ENCODE results near the gene PHETA1. TPM values are rescaled to one million over a fixed set of nuclear protein-coding genes. Genes with fewer than 3 reads are reported as not detected.

The PHETA1 gene
- polyA plus RNA-seq, 1 experiment = 3.5 TPM

GRCh38 chr12:111319600-111320257 is 49.2 kb downstream of the PHETA1 start:
- Histone ChIP-seq H3K4me3 (ENCODE audit: low read depth, low read length) (no peak overlapping the region), H3K9me3 (ENCODE audit: control insufficient read depth, insufficient read depth, low read length) (no peaks in the 10 kb centered on the region), H3K27ac (ENCODE audit: low read depth, low read length) (no peak overlapping the region), H3K27me3 (ENCODE audit: control insufficient read depth, insufficient read depth, low read length) (peaks cover 4% of the 10 kb centered on the region)
- POLR2A ChIA-PET = no interaction called here
- no peak for DNase-seq (ENCODE audit: low read depth, low spot score)
- TF ChIP-seq CTCF (IDR thresholded peaks at IDR 0.05; ENCODE audit: low read depth, low read length) = no peak
- CTCF ChIA-PET = interaction anchor here (1.4 kb wide), 1 partner anchor 20 kb away, joined by 6 read pairs; no protein-coding TSS in a partner anchor

GRCh38 chr12:111318450-111318849 is 50.4 kb downstream of the PHETA1 start:
- CTCF ChIA-PET = interaction anchor here (1.4 kb wide), 1 partner anchor 19 kb away, joined by 6 read pairs; no protein-coding TSS in a partner anchor
- no peak for DNase-seq (ENCODE audit: low read depth, low spot score)
- no peak for TF ChIP-seq CTCF (IDR thresholded peaks at IDR 0.05; ENCODE audit: low read depth, low read length)
- Histone ChIP-seq H3K9me3 (ENCODE audit: control insufficient read depth, insufficient read depth, low read length) (no peaks in the 10 kb centered on the region), H3K27ac (ENCODE audit: low read depth, low read length) (no peak overlapping the region), H3K27me3 (ENCODE audit: control insufficient read depth, insufficient read depth, low read length) (peaks cover 4% of the 10 kb centered on the region), H3K4me3 (ENCODE audit: low read depth, low read length) (no peak overlapping the region)
- POLR2A ChIA-PET = no interaction called here

GRCh38 chr12:111316671-111317070 is 52.2 kb downstream of the PHETA1 start:
- CTCF ChIA-PET = interaction anchor here (1.7 kb wide), 1 partner anchor 13 kb away, joined by 7 read pairs; no protein-coding TSS in a partner anchor
- no peak for TF ChIP-seq CTCF (IDR thresholded peaks at IDR 0.05; ENCODE audit: low read depth, low read length)
- no peaks in the 10 kb centered on the region for H3K9me3 ChIP-seq (ENCODE audit: control insufficient read depth, insufficient read depth, low read length)
- no peak overlapping the region for H3K4me3 ChIP-seq (ENCODE audit: low read depth, low read length)
- no peak for DNase-seq (ENCODE audit: low read depth, low spot score)
- POLR2A ChIA-PET = no interaction called here
- H3K27ac ChIP-seq (ENCODE audit: low read depth, low read length) = no peak overlapping the region
- H3K27me3 ChIP-seq (ENCODE audit: control insufficient read depth, insufficient read depth, low read length) = peaks cover 4% of the 10 kb centered on the region

- ChIA-PET POLR2A (no interaction called here), CTCF (interaction anchor here (0.9 to 1.7 kb wide), 5 partner anchors 8 to 172 kb away, joined by 3 to 7 read pairs (median 5); no protein-coding TSS in a partner anchor)
- DNase-seq (ENCODE audit: low read depth, low spot score) = no peak
- Histone ChIP-seq H3K9me3 (ENCODE audit: control insufficient read depth, insufficient read depth, low read length) (no peaks in the 10 kb centered on the region; the same call in 1 of the 2 replicates), H3K27me3 (ENCODE audit: control insufficient read depth, insufficient read depth, low read length) (peaks cover 6% of the 10 kb centered on the region), H3K27ac (ENCODE audit: low read depth, low read length) (no peak overlapping the region), H3K4me3 (ENCODE audit: low read depth, low read length) (no peak overlapping the region)
- no peak for TF ChIP-seq CTCF (IDR thresholded peaks at IDR 0.05; ENCODE audit: low read depth, low read length)
Measured at GRCh38 chr12:111314953-111315539, 53.8 kb downstream of the PHETA1 start.

- ChIA-PET CTCF (interaction anchor here (0.7 to 5.0 kb wide), 6 partner anchors 11 to 1536 kb away, joined by 3 to 31 read pairs (median 4); no protein-coding TSS in a partner anchor), POLR2A (no interaction called here)
- Histone ChIP-seq H3K9me3 (ENCODE audit: control insufficient read depth, insufficient read depth, low read length) (no peaks in the 10 kb centered on the region; the same call in 1 of the 2 replicates), H3K4me3 (ENCODE audit: low read depth, low read length) (no peak overlapping the region), H3K27me3 (ENCODE audit: control insufficient read depth, insufficient read depth, low read length) (peaks cover 6% of the 10 kb centered on the region), H3K27ac (ENCODE audit: low read depth, low read length) (no peak overlapping the region)
- DNase-seq (ENCODE audit: low read depth, low spot score) = peak; percentile 23
- TF ChIP-seq CTCF (IDR thresholded peaks at IDR 0.05; ENCODE audit: low read depth, low read length) = peak; percentile 91
Measured at GRCh38 chr12:111313833-111314259, 55.0 kb downstream of the PHETA1 start.

Measured in AG04450 (cell line).